Liver (tissue), 9 donors: ENCODE data around the gene UGT1A10. TPM values are rescaled to one million over a fixed set of nuclear protein-coding genes. Genes with fewer than 3 reads are reported as not detected.
"Not testable (repeated sequence)": the region's sequence is repeated elsewhere in the genome, so short reads cannot be mapped to it uniquely, and the experiment has no call there.

Experiments
- DNase-seq: peaks from one replicate; pipeline ENCODE4 v3.0.0-alpha.2; 2017; ENCODE audit warnings: low spot score
- H3K27ac ChIP-seq, 2 donors: one replicate each; pipeline ENCODE4 v1.7.0; 2013; ENCODE audit warnings: inconsistent platforms in 2 of 2, low read length in 2 of 2, control low read depth in 1 of 2, low read depth in 1 of 2, mild to moderate bottlenecking in 1 of 2
- H3K27me3 ChIP-seq, 4 donors: one replicate each; pipeline versions ENCODE4 v1.6.1 to v1.7.0; 2013; ENCODE audit warnings: low read length in 3 of 4, inconsistent platforms in 1 of 4, mild to moderate bottlenecking in 1 of 4, moderate library complexity in 1 of 4; ENCODE audit not compliant: control insufficient read depth in 4 of 4, insufficient read depth in 4 of 4
- H3K36me3 ChIP-seq, 4 donors: one replicate each; pipeline versions ENCODE4 v1.6.1 to v1.7.0; 2013; ENCODE audit warnings: low read length in 3 of 4, mild to moderate bottlenecking in 3 of 4, low read depth in 1 of 4, moderate library complexity in 1 of 4; ENCODE audit not compliant: control insufficient read depth in 4 of 4, insufficient read depth in 3 of 4
- H3K4me1 ChIP-seq, 4 donors: one replicate each; pipeline versions ENCODE4 v1.6.1 to v1.7.0; 2013; ENCODE audit warnings: low read length in 3 of 4, mild to moderate bottlenecking in 3 of 4, moderate library complexity in 1 of 4; ENCODE audit not compliant: control insufficient read depth in 4 of 4, insufficient read depth in 4 of 4
- H3K4me3 ChIP-seq, 3 donors: one replicate each; pipeline versions ENCODE4 v1.6.1 to v1.7.0; 2013; ENCODE audit warnings: low read length in 3 of 3, control low read depth in 1 of 3, low read depth in 1 of 3, mild to moderate bottlenecking in 1 of 3
- H3K9ac ChIP-seq, 2 donors: one replicate each; pipeline ENCODE4 v1.7.0; 2013; ENCODE audit warnings: low read length in 2 of 2, mild to moderate bottlenecking in 2 of 2, moderate library complexity in 2 of 2, control low read depth in 1 of 2, low read depth in 1 of 2
- H3K9me3 ChIP-seq, 4 donors: one replicate each; pipeline versions ENCODE4 v1.6.1 to v1.7.0; 2013; ENCODE audit warnings: low read length in 3 of 4; ENCODE audit not compliant: control insufficient read depth in 4 of 4
- EGR1 ChIP-seq, 2 donors: IDR thresholded peaks; 2 replicates each; pipeline ENCODE4 v1.6.1; 2016 to 2018; ENCODE audit warnings: antibody characterized with exemption in 2 of 2, low read depth in 2 of 2
- FOXA1 ChIP-seq: IDR thresholded peaks from 2 replicates; pipeline ENCODE4 v1.6.1; 2016; ENCODE audit warnings: antibody characterized with exemption
- FOXA2 ChIP-seq: IDR thresholded peaks from 2 replicates; pipeline ENCODE4 v1.6.1; 2016; ENCODE audit warnings: antibody characterized with exemption
- HNF4A ChIP-seq, 2 donors: conservative IDR thresholded peaks; 2 replicates each; pipeline ENCODE4 v1.6.1; 2016; ENCODE audit warnings: antibody characterized with exemption in 2 of 2, mild to moderate bottlenecking in 2 of 2
- HNF4G ChIP-seq: IDR thresholded peaks from 2 replicates; pipeline ENCODE4 v1.6.1; 2016; ENCODE audit warnings: antibody characterized with exemption
- JUND ChIP-seq, 2 donors: IDR thresholded peaks; 2 replicates each; pipeline ENCODE4 v1.6.1; 2016; ENCODE audit warnings: antibody characterized with exemption in 2 of 2
- RAD21 ChIP-seq, 2 donors: IDR thresholded peaks; 2 replicates each; pipeline ENCODE4 v1.6.1; 2016; ENCODE audit warnings: antibody characterized with exemption in 2 of 2, mild to moderate bottlenecking in 2 of 2
- RXRA ChIP-seq, 2 donors: IDR thresholded peaks; 2 replicates each; pipeline ENCODE4 v1.6.1; 2017 to 2018; ENCODE audit warnings: antibody characterized with exemption in 2 of 2, mild to moderate bottlenecking in 1 of 2
- SP1 ChIP-seq: IDR thresholded peaks from 2 replicates; pipeline ENCODE4 v1.6.1; 2018; ENCODE audit warnings: antibody characterized with exemption, mild to moderate bottlenecking
- TAF1 ChIP-seq: conservative IDR thresholded peaks from 2 replicates; pipeline ENCODE4 v1.6.1; 2016; ENCODE audit warnings: antibody characterized with exemption, mild to moderate bottlenecking
- YY1 ChIP-seq: IDR thresholded peaks from 2 replicates; pipeline ENCODE4 v1.6.1; 2016; ENCODE audit warnings: antibody characterized with exemption, mild to moderate bottlenecking
- WGBS: extraction: QIAGEN DNeasy Blood & Tissue Kit; methylation state at CpG from one replicate; pipeline ENCODE4 v1.1.7; 2013; 5-methylcytosine and 5-hydroxymethylcytosine counted together
- polyA plus RNA-seq, 2 donors: library from polyadenylated mRNA; stranded (reverse) in 1 of 2; unstranded in 1 of 2; fragments of 200-250 nt in 1 of 2; fragments of >200 nt in 1 of 2; fragmentation: Nextera tagmentation in 1 of 2; extraction: Ambion mirVana in 1 of 2; gene quantifications; one replicate each; pipeline versions ENCODE4 v1.2.1 to v1.2.3, GENCODE V29; 2013 to 2015
- total RNA-seq, 2 donors: library from RNA; depleted of rRNA; stranded (reverse); fragments of >200 nt; gene quantifications; one replicate each; pipeline ENCODE4 v1.2.3, GENCODE V29; 2014
- TF ChIP-seq, protein P1 (sequence below): IDR thresholded peaks from 2 replicates; pipeline ENCODE4 v1.6.1; 2016; ENCODE audit warnings: antibody characterized with exemption
- TF ChIP-seq, protein P2 (sequence below): IDR thresholded peaks from 2 replicates; pipeline ENCODE4 v1.6.1; 2016; ENCODE audit warnings: antibody characterized with exemption
- TF ChIP-seq, protein P3 (sequence below): fragments of 150-350 bp; IDR thresholded peaks from 2 replicates; pipeline ENCODE4 v1.5.1; 2017; ENCODE audit warnings: improper control_type of control experiment, low read depth, low read length; ENCODE audit not compliant: missing input control
- TF ChIP-seq, protein P4 (sequence below): IDR thresholded peaks from 2 replicates; pipeline ENCODE4 v1.6.1; 2016; ENCODE audit warnings: antibody characterized with exemption, mild to moderate bottlenecking
- donor health status: healthy.
- donor health status: healthy.
- donor health status: healthy.
- donor health status: healthy.
- donor health status: healthy.

UGT1A10 gene
- total and polyA plus RNA-seq, 4 donors = 0.08 TPM; not detected in 2

DNA sequence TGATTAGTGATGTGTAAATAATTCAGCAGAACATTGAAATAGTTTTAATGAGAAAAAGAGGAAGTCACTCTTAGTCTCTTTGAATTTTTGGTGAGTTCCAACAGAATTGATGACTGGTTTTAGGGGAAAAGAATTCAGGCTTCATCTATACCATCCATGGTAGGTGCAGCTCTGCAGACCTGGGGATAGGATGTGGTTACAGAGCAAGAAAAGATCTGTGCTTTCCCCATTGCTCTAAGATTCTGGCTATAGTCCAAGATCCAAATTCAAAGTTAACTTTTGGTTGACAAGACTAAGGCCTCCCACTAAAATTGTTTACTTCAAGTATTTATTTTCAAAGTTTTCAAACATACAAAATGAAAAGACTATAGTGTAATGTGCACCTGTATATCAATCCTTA lies 3.6 kb downstream of the UGT1A10 start (continued):
- TF ChIP-seq, protein P1, sequence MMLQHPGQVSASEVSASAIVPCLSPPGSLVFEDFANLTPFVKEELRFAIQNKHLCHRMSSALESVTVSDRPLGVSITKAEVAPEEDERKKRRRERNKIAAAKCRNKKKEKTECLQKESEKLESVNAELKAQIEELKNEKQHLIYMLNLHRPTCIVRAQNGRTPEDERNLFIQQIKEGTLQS = no peak
- TF ChIP-seq EGR1 (IDR thresholded peaks at IDR 0.05; ENCODE audit: low read depth in 2 of 2) (no peak), TAF1 (no peak), RAD21 (IDR thresholded peaks at IDR 0.05) (no peak), HNF4A (conservative IDR thresholded peaks at IDR 0.05) (no peak)

DNA sequence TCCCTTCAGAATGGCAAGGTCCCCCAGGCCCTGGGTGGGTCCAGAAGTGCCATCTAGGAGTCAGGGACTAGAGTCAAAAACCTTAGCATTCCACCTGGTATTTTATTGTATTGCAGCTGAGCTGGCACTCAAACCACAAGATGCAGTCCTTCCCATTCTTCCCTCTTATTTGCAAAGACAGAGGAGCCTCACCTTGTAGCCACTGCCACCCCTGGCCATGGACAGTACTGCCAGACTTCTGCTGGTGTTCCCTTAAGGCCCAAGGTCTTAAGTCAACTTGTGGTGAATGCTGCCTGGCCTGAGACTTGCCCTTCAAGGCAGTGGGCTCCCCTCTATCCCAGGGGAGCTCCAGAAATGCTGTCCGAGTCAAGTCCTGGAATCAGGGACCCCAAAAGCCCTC lies 6.9 kb downstream of the UGT1A10 start:
- H3K9me3 ChIP-seq = no peaks in the 10 kb centered on the region

DNA sequence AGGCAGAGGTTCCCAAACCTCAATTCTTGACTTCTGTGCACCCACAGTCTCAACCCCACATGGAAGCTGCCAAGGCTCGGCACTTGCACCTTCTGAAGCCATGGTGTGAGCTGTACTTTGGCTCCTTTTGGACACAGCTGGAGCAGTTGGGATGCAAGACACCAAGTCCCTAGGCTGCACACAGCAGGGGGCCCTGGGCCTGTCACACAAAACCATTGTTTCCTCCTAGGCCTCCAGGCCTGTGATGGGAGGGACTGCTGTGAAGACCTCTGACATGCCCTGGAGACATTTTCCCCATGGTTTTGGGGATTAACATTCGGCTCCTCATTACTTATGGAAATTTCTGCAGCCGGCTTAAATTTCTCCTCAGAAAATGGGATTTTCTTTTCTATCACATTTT lies 9.8 kb downstream of the UGT1A10 start:
- not testable (repeated sequence) for H3K36me3 ChIP-seq, H3K9ac ChIP-seq, H3K4me1 ChIP-seq, H3K9me3 ChIP-seq, H3K27ac ChIP-seq, H3K27me3 ChIP-seq, H3K4me3 ChIP-seq, DNase-seq
- WGBS = 91% methylated on average over 3 of the region's 3 CpGs

More for the DNA sequence above, 6.9 kb downstream of the UGT1A10 start:
- no peak overlapping the region for H3K27ac ChIP-seq
- H3K36me3 ChIP-seq = no peaks in the 10 kb centered on the region
- H3K4me3 ChIP-seq = no peak overlapping the region
- no peak for DNase-seq
- no peaks in the 10 kb centered on the region for H3K4me1 ChIP-seq
- WGBS = 88% methylated on average over 1 of the region's 1 CpG
- TF ChIP-seq FOXA2 = no peak
- TF ChIP-seq JUND (IDR thresholded peaks at IDR 0.05) = no peak
- TF ChIP-seq, protein P2, sequence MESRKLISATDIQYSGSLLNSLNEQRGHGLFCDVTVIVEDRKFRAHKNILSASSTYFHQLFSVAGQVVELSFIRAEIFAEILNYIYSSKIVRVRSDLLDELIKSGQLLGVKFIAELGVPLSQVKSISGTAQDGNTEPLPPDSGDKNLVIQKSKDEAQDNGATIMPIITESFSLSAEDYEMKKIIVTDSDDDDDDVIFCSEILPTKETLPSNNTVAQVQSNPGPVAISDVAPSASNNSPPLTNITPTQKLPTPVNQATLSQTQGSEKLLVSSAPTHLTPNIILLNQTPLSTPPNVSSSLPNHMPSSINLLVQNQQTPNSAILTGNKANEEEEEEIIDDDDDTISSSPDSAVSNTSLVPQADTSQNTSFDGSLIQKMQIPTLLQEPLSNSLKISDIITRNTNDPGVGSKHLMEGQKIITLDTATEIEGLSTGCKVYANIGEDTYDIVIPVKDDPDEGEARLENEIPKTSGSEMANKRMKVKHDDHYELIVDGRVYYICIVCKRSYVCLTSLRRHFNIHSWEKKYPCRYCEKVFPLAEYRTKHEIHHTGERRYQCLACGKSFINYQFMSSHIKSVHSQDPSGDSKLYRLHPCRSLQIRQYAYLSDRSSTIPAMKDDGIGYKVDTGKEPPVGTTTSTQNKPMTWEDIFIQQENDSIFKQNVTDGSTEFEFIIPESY = no peak
- TF ChIP-seq, protein P3, sequence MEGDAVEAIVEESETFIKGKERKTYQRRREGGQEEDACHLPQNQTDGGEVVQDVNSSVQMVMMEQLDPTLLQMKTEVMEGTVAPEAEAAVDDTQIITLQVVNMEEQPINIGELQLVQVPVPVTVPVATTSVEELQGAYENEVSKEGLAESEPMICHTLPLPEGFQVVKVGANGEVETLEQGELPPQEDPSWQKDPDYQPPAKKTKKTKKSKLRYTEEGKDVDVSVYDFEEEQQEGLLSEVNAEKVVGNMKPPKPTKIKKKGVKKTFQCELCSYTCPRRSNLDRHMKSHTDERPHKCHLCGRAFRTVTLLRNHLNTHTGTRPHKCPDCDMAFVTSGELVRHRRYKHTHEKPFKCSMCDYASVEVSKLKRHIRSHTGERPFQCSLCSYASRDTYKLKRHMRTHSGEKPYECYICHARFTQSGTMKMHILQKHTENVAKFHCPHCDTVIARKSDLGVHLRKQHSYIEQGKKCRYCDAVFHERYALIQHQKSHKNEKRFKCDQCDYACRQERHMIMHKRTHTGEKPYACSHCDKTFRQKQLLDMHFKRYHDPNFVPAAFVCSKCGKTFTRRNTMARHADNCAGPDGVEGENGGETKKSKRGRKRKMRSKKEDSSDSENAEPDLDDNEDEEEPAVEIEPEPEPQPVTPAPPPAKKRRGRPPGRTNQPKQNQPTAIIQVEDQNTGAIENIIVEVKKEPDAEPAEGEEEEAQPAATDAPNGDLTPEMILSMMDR = peak; percentile 33
- TF ChIP-seq SP1 = no peak
- peak; percentile 41 to 67 for TF ChIP-seq RAD21 (IDR thresholded peaks at IDR 0.05)
- TF ChIP-seq TAF1 = no peak
- H3K27me3 ChIP-seq = no peaks in the 10 kb centered on the region
- no peak overlapping the region for H3K9ac ChIP-seq

DNA sequence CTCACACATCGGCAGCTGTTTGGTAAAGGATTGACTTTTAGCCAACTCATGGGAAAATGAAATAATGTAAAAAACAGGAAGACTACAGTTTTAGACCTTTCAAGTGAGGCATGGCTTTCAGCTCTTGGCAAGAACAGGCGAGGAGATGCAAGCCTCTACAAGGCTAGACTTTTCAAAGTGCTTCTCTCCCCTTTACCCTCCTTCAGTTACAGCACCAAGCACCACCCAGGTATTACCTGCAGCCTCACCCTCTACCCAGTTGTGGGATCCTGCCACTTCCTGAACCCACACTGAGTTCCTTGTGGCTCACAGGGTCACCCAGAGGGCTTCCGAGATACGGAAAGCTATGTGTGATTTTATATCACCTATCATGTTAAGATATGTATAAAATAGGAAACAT lies 14.7 kb downstream of the UGT1A10 start:
- WGBS = 70% methylated on average over 4 of the region's 4 CpGs
- Histone ChIP-seq H3K27me3 (no peaks in the 10 kb centered on the region), H3K27ac (no peak overlapping the region), H3K4me1 (peaks cover 0 to 5% (median 0%) of the 10 kb centered on the region in 4 donors), H3K36me3 (no peaks in the 10 kb centered on the region), H3K9ac (no peak overlapping the region), H3K9me3 (no peaks in the 10 kb centered on the region), H3K4me3 (no peak overlapping the region)
- no peak for DNase-seq
- TF ChIP-seq, protein P4, sequence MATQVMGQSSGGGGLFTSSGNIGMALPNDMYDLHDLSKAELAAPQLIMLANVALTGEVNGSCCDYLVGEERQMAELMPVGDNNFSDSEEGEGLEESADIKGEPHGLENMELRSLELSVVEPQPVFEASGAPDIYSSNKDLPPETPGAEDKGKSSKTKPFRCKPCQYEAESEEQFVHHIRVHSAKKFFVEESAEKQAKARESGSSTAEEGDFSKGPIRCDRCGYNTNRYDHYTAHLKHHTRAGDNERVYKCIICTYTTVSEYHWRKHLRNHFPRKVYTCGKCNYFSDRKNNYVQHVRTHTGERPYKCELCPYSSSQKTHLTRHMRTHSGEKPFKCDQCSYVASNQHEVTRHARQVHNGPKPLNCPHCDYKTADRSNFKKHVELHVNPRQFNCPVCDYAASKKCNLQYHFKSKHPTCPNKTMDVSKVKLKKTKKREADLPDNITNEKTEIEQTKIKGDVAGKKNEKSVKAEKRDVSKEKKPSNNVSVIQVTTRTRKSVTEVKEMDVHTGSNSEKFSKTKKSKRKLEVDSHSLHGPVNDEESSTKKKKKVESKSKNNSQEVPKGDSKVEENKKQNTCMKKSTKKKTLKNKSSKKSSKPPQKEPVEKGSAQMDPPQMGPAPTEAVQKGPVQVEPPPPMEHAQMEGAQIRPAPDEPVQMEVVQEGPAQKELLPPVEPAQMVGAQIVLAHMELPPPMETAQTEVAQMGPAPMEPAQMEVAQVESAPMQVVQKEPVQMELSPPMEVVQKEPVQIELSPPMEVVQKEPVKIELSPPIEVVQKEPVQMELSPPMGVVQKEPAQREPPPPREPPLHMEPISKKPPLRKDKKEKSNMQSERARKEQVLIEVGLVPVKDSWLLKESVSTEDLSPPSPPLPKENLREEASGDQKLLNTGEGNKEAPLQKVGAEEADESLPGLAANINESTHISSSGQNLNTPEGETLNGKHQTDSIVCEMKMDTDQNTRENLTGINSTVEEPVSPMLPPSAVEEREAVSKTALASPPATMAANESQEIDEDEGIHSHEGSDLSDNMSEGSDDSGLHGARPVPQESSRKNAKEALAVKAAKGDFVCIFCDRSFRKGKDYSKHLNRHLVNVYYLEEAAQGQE = no peak
- TF ChIP-seq FOXA1 (no peak), RAD21 (IDR thresholded peaks at IDR 0.05) (no peak), FOXA2 (no peak), SP1 (no peak), RXRA (IDR thresholded peaks at IDR 0.05) (no peak), YY1 (no peak), HNF4G (no peak), HNF4A (conservative IDR thresholded peaks at IDR 0.05) (no peak), TAF1 (no peak)
- TF ChIP-seq, protein P2 = no peak
